ENCODE results near the gene TMEM53.
A peak's percentile ranks its signal among the peaks of the same experiment; 100 is the strongest.

The TMEM53 gene

DNA sequence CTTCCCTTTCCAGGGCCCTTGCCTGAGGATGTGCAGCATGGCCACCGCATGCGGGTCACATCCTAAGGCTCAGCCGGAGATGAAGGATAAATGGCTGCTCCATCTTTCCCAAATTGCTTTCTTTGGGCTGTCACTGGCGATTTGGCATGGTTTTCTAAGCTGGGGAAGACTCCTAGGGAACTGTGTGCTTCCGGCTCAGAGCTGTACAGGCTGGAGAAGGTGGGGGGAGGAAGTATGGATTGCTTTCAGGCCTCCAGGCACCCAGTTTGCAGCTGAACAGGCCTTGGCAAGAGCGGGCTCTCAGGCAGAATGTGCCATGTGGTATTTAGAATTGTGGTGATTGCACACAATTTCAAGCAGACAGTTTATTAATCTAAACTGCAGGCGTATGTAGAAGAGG lies 48.9 kb downstream of the TMEM53 start:
- no peak for DNase-seq

DNA sequence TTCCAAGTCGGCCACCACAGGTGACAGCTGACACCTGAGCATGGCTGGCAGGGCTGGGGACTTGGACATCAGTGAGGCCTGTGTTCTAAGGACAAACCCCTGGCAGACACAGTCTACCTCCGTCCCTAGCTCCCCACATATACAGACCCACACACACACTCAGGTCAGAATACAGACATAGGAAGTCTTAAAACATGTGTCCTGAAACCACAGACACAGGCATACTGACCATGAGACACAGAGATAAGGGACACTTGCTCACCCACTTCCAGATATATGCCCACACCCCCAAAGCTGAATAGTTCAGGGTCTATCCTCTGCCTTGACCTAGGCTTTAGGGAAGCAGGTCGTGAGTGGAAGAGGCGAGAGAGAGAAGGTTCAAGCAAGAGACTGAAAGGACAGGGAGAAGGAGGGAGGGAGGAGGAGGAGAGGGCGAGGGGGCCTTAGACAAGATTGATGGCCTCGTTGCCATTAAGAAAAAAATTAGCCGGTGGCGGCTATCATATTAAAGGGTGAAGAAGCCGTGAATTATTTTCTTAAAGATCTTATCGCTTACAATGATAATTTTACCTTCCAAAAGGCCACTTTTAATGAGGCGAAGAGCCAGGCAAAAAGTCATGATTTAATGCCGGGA lies 49.9 kb downstream of the TMEM53 start:
- DNase-seq, result no peak

DNA sequence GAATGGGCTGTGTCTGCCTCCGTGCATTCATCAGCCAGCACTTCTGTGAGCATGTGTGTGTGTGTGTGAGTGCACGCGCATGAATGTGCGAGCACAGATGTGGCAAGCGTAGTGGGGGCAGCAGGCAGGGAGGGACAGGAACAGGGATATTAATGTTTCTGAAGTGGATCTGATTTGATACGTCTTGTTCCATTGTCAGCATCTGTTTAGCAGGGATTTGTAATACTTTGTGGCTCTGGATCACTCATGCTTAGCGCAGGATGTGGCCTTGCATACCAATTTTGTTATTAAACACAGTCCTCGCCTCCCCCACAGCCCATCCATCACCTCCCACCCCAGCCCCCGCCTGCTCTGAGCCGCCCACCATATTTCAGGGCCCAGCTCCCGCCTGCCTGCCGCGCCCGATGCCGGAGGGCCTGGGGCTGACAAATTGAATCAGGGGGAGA lies 52.4 kb downstream of the TMEM53 start:
- DNase-seq, result no peak

DNA sequence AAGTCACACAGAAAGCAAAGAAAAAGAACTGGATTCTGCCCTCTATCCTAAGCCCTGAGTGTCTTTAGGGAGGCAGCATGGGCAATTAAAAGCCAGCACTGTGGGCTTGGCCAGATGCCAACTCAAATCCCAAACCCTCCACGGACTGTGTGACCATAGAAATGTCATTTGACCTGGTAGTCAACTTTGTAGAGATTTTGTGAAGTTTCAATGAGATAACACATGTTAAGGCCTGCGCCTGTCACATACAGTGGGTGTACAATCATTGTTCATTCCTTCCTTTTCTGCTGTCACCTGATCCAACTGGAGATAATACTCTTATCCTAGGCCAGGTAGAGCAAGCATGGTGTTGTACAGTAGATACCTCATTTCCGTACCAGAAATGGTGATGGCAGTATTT lies 54.2 kb downstream of the TMEM53 start:
- DNase-seq, result no peak

DNA sequence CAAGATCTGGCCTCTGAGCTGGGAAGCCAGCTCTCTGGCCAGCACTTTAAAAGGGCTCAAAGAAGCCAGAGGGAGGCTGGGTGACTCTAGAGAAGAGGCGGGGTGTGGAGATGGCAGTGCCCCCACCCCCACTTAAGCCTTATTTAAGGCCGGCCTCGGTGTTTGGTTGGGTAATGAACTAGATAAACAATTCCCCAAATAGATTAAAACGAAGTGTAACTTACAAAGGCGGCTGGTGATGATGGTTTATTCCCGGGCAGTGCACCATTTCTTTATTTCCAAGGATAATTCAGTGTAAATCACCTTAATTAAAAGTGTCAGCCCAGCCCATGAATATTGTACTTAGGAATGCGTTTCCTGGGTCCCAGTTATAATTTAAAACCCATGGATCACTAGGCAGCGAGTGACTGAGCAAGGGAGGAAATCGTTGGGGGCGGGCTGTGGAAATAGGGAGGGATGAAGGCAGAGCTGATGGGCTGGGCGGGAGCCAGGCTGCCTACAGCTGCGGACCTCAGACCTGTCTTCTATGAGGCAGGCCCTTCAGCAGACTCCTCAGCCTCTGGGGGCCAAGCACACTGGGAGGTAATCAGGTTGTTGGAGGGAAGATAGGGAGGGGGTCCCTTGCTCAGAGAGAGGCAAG lies 54.9 kb downstream of the TMEM53 start:
- no peak for DNase-seq

DNA sequence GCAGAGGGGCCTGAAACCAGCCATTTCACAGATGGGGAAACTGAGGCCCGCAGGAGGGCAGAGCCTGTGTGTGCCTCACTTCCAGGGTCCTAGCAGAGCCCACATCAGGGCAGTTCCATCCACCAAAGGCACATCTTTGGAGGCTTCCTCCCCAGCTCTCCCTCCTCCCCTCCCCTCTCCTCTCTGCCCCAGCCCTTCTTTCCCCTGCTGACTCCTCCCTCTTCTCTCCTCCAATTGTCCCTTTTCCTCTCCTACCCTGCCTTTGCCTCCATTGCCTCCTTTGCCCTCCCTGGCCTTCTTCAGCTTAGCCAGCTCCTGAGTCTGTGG lies 56.6 kb downstream of the TMEM53 start:
- no peak for DNase-seq

DNA sequence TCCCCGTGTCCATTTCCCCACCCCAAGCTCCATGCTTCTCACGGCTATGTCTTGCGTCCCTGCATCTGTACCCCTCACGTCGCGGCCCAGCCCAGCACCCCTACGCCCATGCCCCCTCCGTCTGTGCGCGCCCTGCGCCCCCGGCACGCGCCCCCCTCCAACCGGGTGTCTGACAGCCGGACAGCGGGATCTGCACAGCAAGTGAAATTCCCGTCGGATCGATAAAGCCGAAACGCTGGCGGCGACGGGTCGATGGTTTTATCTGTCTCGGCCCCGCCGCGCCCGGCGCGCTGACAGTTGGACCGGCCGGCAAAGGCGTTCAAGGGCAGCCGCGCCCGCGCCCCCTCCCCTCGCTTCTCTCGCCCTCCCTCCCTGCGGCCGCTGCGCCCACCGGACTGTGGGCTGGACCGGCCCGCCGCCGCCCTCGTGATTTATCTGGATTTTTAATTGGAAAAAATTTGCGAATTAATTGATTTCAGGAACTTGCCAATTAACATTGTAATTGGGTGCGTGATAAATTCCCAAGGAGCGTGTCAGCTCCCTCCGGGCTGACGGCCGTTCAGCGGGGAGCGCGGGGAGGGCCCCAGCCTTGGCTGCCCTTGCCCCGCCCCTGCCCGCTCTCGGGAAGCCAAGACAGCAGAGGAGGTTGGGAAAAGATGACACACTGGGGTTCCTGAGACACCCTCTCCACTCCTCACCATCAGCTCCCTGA lies 57.1 kb downstream of the TMEM53 start:
- no peak for DNase-seq

DNA sequence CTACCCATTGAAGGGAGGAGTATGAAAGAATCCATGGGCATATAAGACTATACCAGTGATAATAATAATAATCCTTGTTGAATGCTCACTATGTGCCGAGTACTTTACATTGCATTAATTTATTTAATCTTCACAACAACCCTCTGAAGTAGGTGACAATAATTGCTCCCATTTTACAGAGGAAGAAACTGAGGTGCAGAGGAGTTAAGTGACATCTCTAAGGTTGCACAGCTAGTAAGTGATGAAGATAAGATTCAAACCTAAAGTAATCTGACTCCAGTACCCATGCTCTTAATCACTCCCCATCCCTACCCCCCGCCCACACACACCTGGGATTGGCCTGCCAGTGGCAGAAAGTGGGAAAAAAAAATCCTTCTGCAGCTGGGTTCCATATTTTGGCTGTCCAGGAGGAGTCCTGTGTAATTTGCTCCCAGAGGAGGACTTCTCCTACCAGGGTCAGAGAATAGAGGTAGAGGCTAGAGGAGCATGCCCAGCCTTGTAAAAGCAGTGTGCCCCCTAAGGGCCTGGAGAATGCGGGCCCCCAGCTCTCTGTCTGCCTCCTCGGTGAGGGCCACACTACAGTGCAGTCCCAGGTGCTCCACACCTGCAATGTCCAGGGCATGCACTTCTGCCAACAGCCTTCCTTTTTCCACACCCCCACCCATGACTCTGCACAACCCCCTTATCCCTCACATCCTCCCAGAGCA lies 57.8 kb downstream of the TMEM53 start:
- no peak for DNase-seq

DNA sequence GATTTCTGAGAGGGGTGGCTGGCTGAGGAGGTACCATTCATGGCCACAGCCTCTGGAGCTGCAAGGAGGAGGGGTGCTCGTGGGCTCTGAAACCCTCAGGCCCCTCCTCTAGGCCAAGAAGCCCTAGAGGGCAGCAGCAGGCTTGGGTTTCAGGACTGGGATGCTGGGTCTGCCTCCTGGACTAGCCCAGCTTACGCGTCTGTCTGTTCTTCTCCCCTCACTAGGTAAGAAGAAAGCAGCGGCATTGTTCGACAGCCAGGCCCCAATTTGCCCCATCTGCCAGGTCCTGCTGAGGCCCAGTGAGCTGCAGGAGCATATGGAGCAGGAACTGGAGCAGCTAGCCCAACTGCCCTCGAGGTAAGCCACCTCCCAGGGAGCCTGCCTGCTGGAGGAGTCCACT lies 60.3 kb downstream of the TMEM53 start:
- DNase-seq, result no peak

DNA sequence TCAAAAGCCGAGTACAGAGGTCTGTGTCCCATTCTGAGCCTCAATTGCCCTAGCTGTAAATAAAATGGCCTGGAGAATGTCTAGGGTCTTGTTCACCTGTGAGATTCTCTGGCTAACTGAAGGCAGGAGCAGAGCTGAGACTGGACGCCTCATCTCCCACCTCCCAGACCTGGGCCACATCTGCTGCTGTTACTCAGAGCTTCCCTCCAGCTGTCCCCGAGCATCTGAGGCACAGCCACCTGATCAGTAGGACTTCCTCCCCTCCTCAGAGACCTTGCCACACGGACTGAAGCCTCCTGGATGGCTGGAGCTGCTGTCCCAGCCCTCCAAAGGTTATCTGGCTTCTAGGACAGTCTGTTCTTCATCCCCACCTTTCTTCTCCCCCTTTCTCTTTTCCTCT lies 62.4 kb downstream of the TMEM53 start:
- no peak for DNase-seq

DNA sequence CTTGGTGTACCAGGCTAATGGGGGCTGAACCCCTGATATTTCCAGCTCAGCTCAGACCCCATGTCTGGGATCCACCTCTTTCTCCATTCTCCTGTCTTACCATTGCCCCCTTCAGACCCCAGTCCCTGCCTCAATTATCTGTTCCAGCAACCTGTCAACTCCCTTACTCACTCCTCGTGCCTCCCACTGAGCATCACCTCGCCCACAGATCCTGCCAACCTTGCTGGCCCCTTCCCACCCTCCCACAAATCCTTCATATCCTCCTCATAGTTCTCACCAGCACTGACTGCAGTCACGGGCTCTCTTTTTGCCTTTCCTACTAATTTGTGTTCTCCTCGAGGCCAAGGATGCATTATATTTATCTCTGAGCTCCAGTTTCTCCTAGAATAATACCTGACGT lies 62.9 kb downstream of the TMEM53 start:
- DNase-seq, result no peak

DNA sequence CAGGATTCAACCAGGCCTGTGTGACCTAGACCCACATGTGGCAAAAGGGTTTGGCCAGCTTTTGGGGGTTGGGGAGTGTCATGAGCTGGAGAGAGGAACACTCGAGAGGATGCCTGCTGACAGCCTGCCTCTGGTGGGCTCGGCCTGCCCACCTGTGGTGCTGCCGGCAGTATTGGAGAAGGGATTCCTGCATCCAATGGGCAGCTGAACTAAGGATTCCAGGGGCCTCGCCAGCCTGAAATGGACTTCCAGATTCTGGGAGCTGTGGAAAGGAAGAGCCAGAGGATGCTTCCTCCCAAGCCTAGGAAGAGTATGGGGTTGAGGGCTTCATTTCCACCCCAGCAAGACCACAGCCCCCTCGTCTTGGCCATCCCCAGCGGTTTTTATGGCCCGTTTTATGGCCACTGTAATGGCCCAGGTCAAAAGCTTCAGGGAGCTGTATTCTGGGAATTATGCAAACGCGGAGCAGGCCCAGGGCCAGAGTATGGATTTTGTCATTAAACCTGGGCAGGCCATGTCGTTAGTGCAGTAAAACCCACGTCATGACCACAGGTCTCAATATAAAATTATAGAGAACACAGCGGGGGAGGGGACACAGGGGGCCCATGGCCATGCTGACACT lies 63.6 kb downstream of the TMEM53 start:
- no peak for DNase-seq

DNA sequence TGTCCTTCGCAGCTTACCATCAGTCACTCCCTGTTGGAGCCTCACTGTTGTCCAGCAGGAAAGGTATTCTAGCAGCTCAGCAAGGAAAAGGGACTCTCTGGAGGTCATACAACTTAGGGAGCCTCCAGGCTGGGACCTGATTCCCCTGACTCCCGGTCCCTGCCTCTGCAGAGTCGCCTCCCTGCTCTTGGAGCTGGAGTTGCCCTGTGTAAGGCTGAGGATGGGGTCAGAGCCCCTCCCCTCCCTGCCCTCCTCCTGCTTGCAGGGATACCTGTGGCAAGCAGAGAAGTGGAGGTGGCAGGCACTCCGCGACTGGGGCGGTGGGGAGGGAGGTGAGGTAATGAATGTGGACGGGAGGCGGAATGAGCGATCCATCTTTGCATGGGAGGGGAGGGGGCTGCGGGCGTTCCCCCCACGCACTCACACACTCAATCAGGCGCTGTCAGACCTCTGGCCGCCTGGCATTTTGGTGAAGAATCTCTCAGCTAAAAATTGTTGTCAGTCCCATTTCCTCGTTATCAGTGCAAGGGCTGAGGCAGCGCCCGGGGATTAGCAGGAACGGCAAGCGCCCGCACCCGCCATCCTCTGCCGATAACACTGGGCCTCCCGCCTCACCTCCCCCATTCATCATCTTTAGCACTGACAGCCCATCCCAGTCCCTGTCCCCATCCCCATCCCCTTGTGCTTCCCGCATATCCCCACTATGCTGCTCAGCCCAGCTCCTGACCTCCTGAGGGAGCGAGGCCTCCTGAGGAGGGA lies 64.3 kb downstream of the TMEM53 start:
- no peak for DNase-seq

DNA sequence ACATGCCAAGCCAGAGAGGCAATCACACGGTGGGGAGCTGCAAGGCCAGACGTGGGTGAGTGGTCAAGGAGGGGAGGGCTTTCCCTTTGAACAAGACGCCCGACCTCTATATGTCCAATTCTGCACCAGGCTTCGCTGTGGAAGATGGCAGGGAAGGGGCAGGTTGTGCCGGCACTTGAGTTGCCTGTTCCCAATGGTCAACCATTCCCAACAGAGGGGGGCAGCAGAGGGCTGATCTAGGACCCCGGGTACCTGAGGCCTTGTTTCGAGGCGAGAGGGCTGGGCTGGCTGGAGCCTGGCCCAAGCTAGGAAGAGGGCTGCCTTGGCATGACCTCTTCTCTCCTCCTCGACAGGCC lies 64.9 kb downstream of the TMEM53 start:
- no peak for DNase-seq

DNA sequence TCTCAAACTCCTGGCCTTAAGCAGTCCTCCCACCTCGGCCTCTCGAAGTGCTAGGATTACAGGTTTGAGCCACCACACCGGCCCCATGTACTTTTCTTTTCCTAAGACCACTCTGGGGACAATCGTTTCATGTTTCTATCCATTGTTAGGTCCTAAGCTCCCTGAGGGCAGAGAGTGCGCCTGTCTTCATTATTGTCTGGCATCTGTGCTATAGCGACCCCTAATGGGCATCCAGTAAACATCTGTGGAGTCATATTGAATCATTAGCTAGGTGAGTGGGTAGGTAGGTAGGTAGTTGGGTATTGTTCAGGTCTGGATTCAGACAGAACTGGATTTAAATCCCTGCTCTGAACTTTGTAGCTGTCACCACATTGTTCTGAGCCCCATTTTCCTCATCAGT lies 66.1 kb downstream of the TMEM53 start:
- no peak for DNase-seq

DNA sequence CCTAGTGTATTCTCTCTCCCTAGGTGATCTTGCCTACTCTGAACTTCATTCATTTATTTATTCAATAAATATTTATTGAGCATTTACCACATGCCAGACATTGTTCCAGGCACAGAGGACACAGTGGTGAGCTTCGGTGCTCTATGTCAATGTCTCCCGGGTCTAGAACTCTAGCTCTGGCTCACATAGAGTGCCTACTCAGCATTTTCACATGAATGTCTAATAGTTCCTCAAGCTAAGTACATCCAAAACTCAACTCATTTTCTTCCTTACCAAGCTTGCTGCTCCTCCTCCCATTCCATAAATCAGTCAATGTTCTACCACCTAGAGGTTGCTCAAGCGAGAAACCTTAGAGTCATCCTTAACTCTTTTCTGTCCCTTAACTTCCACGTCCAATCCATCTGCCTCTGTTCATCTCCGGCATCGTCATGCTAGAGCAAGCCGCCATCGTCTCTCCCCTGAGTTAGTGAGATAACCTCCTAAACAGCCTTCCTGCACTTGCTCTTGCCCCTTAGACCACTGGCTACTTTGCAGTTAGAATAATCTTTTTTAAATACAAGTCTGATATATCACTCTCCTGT lies 67.5 kb downstream of the TMEM53 start:
- DNase-seq, result no peak

DNA sequence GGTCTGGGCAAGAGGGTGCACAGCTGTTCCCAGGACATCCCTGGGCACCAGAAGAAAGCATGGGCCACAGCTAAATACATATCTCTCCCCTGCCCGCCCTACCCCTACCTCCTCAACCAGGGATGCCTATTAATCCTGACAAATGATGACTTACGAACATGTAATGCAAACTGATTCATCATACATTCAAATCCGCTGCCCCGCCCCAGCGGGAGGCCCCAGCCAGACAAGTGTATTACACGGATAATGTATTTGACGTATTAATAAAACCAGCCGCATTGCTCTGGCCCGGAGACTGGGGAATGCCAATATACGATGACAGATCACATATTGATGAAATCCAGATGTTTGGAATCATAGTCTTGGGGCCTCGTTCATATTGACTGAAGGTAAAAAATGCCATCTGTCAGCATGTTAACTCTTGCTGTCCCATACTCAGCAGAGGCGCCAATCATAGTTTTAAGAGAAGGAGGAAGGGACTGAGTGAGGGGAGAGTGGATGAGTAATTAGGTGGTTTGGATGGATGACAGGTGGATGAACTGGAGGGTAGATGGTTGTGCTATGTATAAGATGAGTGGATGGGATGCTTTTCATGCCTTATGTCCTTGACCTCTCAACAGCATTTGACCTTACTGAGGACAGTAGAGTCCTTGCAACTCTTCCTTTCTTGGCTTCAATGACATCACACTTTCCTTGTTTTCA lies 68.2 kb downstream of the TMEM53 start:
- no peak for DNase-seq

DNA sequence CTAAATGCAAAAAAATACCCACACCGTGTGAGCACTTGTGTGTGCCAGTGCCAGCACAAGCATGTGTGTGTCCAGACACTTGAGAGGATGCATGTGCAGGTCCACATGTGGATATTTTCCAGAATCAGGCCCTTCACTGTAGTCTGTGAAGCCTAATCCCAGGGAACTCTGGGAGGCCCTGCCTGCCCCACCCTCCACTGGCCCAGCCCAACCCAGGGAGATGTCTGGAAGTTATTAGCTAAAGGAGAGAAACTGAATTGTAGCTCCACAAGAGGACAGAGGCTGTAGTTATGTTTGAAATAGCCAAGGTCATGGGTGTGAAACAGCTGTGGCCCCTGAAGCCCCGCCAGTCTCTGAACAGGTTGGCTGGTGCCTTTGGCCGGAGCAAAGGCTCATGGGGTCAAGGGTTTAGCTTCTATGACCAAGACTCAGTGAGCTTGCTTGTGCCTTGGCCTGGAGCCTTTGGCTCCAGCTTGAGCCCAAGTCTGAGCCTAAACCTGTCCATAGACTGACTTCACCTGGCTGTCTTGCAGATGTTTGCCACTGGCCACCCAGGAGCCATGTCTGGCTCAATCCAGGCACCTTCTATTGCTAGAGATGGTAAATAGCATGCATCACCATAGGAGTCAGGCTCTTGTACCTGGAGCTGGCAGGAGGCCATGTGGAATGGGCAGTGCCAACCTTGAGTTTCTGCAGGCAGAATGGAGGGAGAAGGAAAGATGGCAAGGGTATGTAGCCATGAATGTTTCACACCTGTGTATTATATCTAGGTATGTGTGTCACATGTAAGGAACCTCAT lies 69.9 kb downstream of the TMEM53 start:
- DNase-seq, result no peak

DNA sequence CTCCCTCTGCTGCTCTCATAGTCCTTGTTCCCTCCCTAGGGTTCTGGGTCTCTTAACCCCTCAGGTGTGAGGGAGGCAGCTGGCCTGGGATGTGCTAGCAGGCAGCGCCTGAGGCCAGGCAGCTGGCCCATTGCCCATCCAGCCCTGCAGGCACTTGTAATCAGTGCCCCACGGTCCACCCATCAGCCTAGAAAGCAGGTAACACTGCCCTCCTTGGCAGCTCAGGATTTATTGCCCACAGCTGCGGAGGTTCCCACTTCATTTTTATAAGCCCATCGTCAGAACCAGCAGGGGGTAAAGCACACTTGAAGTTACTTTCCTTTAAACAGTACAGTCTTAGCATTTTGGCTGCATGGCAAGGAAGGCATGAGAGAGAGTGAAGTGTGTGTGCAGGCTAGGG lies 70.6 kb downstream of the TMEM53 start:
- DNase-seq, result peak; percentile 99

All from DMS79 (cell line).